Measurements from ENCODE around the gene ZNF888.
"Not testable (repeated sequence)": the region's sequence is repeated elsewhere in the genome, so short reads cannot be mapped to it uniquely, and the experiment has no call there.

DNA sequence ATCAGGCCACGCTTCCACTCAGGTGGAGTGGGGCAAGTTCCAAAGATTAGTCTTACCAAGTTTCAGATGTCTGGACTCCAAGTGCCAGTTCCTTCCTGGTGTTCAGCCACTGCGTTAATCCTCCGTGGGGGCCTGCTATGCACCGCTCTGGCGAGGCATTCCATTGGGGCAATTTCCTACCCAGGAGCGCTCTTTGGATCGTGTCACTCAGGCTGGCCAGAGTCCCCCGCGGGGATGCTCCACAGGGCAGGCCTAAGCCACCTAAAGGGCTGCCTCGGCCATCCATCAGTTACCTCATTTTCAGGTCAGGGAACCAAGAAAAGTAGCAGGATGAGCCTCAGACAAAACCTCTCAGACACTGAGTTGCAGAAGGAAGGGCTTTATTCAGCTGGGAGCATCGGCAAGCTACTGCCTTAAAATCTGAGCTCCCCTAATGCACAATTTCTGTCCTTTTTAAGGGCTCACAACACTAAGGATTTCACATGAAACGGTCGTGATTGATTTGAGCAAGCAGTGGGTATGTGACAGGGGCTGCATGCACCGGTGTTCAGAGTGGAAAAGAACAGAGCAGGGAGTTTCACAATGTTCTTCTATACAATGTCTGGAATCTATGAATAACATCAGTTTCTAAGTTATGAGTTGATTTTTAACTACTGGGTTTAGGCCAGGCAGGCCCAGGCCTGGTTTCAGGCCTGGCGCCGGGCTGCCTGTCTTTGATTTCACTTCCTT is 19.0 kb downstream of the ZNF888 start:
- TF ChIP-seq, protein P1, sequence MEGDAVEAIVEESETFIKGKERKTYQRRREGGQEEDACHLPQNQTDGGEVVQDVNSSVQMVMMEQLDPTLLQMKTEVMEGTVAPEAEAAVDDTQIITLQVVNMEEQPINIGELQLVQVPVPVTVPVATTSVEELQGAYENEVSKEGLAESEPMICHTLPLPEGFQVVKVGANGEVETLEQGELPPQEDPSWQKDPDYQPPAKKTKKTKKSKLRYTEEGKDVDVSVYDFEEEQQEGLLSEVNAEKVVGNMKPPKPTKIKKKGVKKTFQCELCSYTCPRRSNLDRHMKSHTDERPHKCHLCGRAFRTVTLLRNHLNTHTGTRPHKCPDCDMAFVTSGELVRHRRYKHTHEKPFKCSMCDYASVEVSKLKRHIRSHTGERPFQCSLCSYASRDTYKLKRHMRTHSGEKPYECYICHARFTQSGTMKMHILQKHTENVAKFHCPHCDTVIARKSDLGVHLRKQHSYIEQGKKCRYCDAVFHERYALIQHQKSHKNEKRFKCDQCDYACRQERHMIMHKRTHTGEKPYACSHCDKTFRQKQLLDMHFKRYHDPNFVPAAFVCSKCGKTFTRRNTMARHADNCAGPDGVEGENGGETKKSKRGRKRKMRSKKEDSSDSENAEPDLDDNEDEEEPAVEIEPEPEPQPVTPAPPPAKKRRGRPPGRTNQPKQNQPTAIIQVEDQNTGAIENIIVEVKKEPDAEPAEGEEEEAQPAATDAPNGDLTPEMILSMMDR (IDR thresholded peaks at IDR 0.05), result not testable (repeated sequence)
- TF ChIP-seq POLR2A (IDR thresholded peaks at IDR 0.05), result not testable (repeated sequence)

Data from heart left ventricle (tissue), 13 donors.